Neural cell (in vitro differentiated cells): ENCODE data around the gene JAG2. TPM values are rescaled to one million over a fixed set of nuclear protein-coding genes. Genes with fewer than 3 reads are reported as not detected.

Experiments
- H2AFZ ChIP-seq: fragments of 200-600, 300-800 bp; sonication (generic), shearing (Covaris generic); 2 replicates; pipeline ENCODE4 v1.6.0; 2014; ENCODE audit warnings: low read depth, mild to moderate bottlenecking, antibody characterized with exemption, low read length, moderate library complexity
- H3F3A ChIP-seq: fragments of 200-600 bp; shearing (Covaris generic); 2 replicates; pipeline ENCODE4 v1.6.1; 2016; ENCODE audit warnings: mild to moderate bottlenecking, moderate library complexity, mixed read lengths, antibody characterized with exemption, low read length; ENCODE audit not compliant: insufficient read depth, poor library complexity, severe bottlenecking
- H3K27ac ChIP-seq: fragments of 200-600, 300-800 bp; sonication (generic), shearing (Covaris generic); 2 replicates; pipeline ENCODE4 v1.5.1; 2014; ENCODE audit warnings: mild to moderate bottlenecking, low read length, moderate library complexity
- H3K27me3 ChIP-seq: fragments of 300-800, 200-600 bp; sonication (generic), shearing (Covaris generic); 2 replicates; pipeline ENCODE4 v1.6.0; 2014; ENCODE audit warnings: mild to moderate bottlenecking, low read depth, low read length, moderate library complexity; ENCODE audit not compliant: insufficient read depth
- H3K36me3 ChIP-seq: fragments of 300-800, 200-600 bp; sonication (generic), shearing (Covaris generic); 2 replicates; pipeline ENCODE4 v1.5.1; 2014; ENCODE audit warnings: mild to moderate bottlenecking, antibody characterized with exemption, low read length, moderate library complexity; ENCODE audit not compliant: insufficient read depth
- H3K4me2 ChIP-seq: fragments of 300-800, 200-600 bp; sonication (generic), shearing (Covaris generic); 2 replicates; pipeline ENCODE4 v1.6.0; 2014; ENCODE audit warnings: mild to moderate bottlenecking, low read length
- H3K4me3 ChIP-seq: fragments of 300-800, 200-600 bp; sonication (generic), shearing (Covaris generic); 2 replicates; pipeline ENCODE4 v1.5.1; 2014; ENCODE audit warnings: mild to moderate bottlenecking, low read length, moderate library complexity
- H3K79me2 ChIP-seq: fragments of 200-600 bp; shearing (Covaris generic); replicated peaks from 2 replicates; pipeline ENCODE4 v1.6.0; 2014; ENCODE audit warnings: mild to moderate bottlenecking, low read length, moderate library complexity; ENCODE audit not compliant: insufficient read depth
- H3K9ac ChIP-seq: fragments of 300-800, 200-600 bp; sonication (generic), shearing (Covaris generic); 2 replicates; pipeline ENCODE4 v1.6.1; 2016; ENCODE audit warnings: mild to moderate bottlenecking, low read length, mixed read lengths
- H3K9me2 ChIP-seq: fragments of 200-600 bp; shearing (Covaris generic); 2 replicates; pipeline ENCODE4 v1.6.1; 2016; ENCODE audit warnings: mild to moderate bottlenecking, low read length, mixed read lengths; ENCODE audit not compliant: insufficient read depth
- H3K9me3 ChIP-seq: fragments of 200-600, 300-800 bp; sonication (generic), shearing (Covaris generic); 2 replicates; pipeline ENCODE4 v1.6.1; 2016; ENCODE audit warnings: mild to moderate bottlenecking, mixed run types, low read length, moderate library complexity, mixed read lengths
- H4K20me1 ChIP-seq: fragments of 200-600 bp; shearing (Covaris generic); 2 replicates; pipeline ENCODE4 v1.6.1; 2016; ENCODE audit warnings: mild to moderate bottlenecking, mixed run types; ENCODE audit not compliant: insufficient read depth
- EP300 ChIP-seq: fragments of 450-650 bp; conservative IDR thresholded peaks from 2 replicates; pipeline ENCODE4 v1.6.1; 2014; ENCODE audit warnings: antibody characterized with exemption, mild to moderate bottlenecking, moderate library complexity; ENCODE audit not compliant: poor library complexity, severe bottlenecking
- EZH2 ChIP-seq: fragments of 200-600, 300-800 bp; shearing (Covaris generic), sonication (generic); IDR thresholded peaks from 2 replicates; pipeline ENCODE4 v1.6.1; 2014; ENCODE audit warnings: antibody characterized with exemption, low read length, borderline replicate concordance, mild to moderate bottlenecking; ENCODE audit not compliant: insufficient read depth, poor library complexity, severe bottlenecking
- MXI1 ChIP-seq: fragments of 450-650 bp; conservative IDR thresholded peaks from 2 replicates; pipeline ENCODE4 v1.6.1; 2014; ENCODE audit warnings: antibody characterized with exemption, mild to moderate bottlenecking; ENCODE audit not compliant: poor library complexity, severe bottlenecking
- POLR2AphosphoS5 ChIP-seq: IDR thresholded peaks from 2 replicates; pipeline ENCODE4 v1.6.1; 2012
- RAD21 ChIP-seq: fragments of 450-650 bp; conservative IDR thresholded peaks from 2 replicates; pipeline ENCODE4 v1.6.1; 2014; ENCODE audit warnings: antibody characterized with exemption, mild to moderate bottlenecking, moderate library complexity
- SMC3 ChIP-seq: fragments of 450-650 bp; conservative IDR thresholded peaks from 2 replicates; pipeline ENCODE4 v1.6.1; 2014; ENCODE audit warnings: antibody characterized with exemption, mild to moderate bottlenecking, moderate library complexity; ENCODE audit not compliant: poor library complexity
- TAF1 ChIP-seq: IDR thresholded peaks from 2 replicates; pipeline ENCODE4 v1.6.1; 2012; ENCODE audit warnings: low read depth
- polyA plus RNA-seq: library from polyadenylated mRNA; depleted of rRNA; stranded (reverse); fragments of >200 nt; gene quantifications from 2 replicates; pipeline ENCODE4 v1.2.3, GENCODE V29; 2014
- TF ChIP-seq, protein P1 (sequence below): fragments of 450-650 bp; IDR thresholded peaks from 2 replicates; pipeline ENCODE4 v1.5.1; 2014; ENCODE audit warnings: antibody characterized with exemption, mild to moderate bottlenecking, moderate library complexity; ENCODE audit not compliant: poor library complexity, severe bottlenecking
- TF ChIP-seq, protein P2 (sequence below): IDR thresholded peaks from 2 replicates; pipeline ENCODE4 v1.6.1; 2012; ENCODE audit warnings: borderline replicate concordance

JAG2 gene
- polyA plus RNA-seq, 1 donor from 2014 or later: 20.3 TPM

- H3K9me3 ChIP-seq: no peaks in the 10 kb centered on the region
- H4K20me1 ChIP-seq: no peaks in the 10 kb centered on the region
- no peak overlapping the region for H3K4me3 ChIP-seq
- H3K79me2 ChIP-seq: no peaks in the 10 kb centered on the region
- TF ChIP-seq EZH2: no peak
- no peak for TF ChIP-seq SMC3
- TF ChIP-seq RAD21: no peak
- no peak for TF ChIP-seq TAF1
- no peak for TF ChIP-seq MXI1
- TF ChIP-seq EP300: no peak
- TF ChIP-seq, protein P1, sequence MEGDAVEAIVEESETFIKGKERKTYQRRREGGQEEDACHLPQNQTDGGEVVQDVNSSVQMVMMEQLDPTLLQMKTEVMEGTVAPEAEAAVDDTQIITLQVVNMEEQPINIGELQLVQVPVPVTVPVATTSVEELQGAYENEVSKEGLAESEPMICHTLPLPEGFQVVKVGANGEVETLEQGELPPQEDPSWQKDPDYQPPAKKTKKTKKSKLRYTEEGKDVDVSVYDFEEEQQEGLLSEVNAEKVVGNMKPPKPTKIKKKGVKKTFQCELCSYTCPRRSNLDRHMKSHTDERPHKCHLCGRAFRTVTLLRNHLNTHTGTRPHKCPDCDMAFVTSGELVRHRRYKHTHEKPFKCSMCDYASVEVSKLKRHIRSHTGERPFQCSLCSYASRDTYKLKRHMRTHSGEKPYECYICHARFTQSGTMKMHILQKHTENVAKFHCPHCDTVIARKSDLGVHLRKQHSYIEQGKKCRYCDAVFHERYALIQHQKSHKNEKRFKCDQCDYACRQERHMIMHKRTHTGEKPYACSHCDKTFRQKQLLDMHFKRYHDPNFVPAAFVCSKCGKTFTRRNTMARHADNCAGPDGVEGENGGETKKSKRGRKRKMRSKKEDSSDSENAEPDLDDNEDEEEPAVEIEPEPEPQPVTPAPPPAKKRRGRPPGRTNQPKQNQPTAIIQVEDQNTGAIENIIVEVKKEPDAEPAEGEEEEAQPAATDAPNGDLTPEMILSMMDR: no peak
- no peak for TF ChIP-seq POLR2AphosphoS5
- TF ChIP-seq, protein P2, sequence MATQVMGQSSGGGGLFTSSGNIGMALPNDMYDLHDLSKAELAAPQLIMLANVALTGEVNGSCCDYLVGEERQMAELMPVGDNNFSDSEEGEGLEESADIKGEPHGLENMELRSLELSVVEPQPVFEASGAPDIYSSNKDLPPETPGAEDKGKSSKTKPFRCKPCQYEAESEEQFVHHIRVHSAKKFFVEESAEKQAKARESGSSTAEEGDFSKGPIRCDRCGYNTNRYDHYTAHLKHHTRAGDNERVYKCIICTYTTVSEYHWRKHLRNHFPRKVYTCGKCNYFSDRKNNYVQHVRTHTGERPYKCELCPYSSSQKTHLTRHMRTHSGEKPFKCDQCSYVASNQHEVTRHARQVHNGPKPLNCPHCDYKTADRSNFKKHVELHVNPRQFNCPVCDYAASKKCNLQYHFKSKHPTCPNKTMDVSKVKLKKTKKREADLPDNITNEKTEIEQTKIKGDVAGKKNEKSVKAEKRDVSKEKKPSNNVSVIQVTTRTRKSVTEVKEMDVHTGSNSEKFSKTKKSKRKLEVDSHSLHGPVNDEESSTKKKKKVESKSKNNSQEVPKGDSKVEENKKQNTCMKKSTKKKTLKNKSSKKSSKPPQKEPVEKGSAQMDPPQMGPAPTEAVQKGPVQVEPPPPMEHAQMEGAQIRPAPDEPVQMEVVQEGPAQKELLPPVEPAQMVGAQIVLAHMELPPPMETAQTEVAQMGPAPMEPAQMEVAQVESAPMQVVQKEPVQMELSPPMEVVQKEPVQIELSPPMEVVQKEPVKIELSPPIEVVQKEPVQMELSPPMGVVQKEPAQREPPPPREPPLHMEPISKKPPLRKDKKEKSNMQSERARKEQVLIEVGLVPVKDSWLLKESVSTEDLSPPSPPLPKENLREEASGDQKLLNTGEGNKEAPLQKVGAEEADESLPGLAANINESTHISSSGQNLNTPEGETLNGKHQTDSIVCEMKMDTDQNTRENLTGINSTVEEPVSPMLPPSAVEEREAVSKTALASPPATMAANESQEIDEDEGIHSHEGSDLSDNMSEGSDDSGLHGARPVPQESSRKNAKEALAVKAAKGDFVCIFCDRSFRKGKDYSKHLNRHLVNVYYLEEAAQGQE: no peak
- no peaks in the 10 kb centered on the region for H3K9me2 ChIP-seq
- no peak overlapping the region for H3K27ac ChIP-seq
- no peak overlapping the region for H3K4me2 ChIP-seq
- no peaks in the 10 kb centered on the region for H3K36me3 ChIP-seq
- H3F3A ChIP-seq: no peaks in the 10 kb centered on the region
- no peaks in the 10 kb centered on the region for H3K27me3 ChIP-seq
- H3K9ac ChIP-seq: no peak overlapping the region
- H2AFZ ChIP-seq: no peak overlapping the region
These were observed 16.4 kb upstream of the JAG2 start for GRCh38 chr14:105185001-105185400.

- TF ChIP-seq SMC3 (no peak), MXI1 (no peak), EZH2 (no peak), EP300 (no peak), TAF1 (no peak), POLR2AphosphoS5 (no peak), RAD21 (no peak)
- TF ChIP-seq, protein P1: no peak
- TF ChIP-seq, protein P2: no peak
- no peaks in the 10 kb centered on the region for H3K79me2 ChIP-seq
These were observed 15.9 kb upstream of the JAG2 start for GRCh38 chr14:105184461-105184860.

More at GRCh38 chr14:105184461-105184860, 15.9 kb upstream of the JAG2 start:
- Histone ChIP-seq H4K20me1 (no peaks in the 10 kb centered on the region), H3K27me3 (no peaks in the 10 kb centered on the region), H3K9ac (no peak overlapping the region), H3K9me3 (no peaks in the 10 kb centered on the region), H3K4me3 (no peak overlapping the region), H3F3A (no peaks in the 10 kb centered on the region), H2AFZ (no peak overlapping the region), H3K27ac (no peak overlapping the region), H3K36me3 (no peaks in the 10 kb centered on the region), H3K9me2 (no peaks in the 10 kb centered on the region), H3K4me2 (no peak overlapping the region)
